ENCODE results near the gene KAZN.

The KAZN gene

GRCh38 chr1:14767075-14767474 lies 168.6 kb downstream of the KAZN start:
- no peak for DNase-seq (ENCODE audit: low read depth)
- H3K4me3 ChIP-seq (ENCODE audit: low read depth, low read length): no peak overlapping the region
- TF ChIP-seq CTCF (IDR thresholded peaks at IDR 0.05; ENCODE audit: control insufficient read depth, extremely low read depth, insufficient read depth): no peak

DNA sequence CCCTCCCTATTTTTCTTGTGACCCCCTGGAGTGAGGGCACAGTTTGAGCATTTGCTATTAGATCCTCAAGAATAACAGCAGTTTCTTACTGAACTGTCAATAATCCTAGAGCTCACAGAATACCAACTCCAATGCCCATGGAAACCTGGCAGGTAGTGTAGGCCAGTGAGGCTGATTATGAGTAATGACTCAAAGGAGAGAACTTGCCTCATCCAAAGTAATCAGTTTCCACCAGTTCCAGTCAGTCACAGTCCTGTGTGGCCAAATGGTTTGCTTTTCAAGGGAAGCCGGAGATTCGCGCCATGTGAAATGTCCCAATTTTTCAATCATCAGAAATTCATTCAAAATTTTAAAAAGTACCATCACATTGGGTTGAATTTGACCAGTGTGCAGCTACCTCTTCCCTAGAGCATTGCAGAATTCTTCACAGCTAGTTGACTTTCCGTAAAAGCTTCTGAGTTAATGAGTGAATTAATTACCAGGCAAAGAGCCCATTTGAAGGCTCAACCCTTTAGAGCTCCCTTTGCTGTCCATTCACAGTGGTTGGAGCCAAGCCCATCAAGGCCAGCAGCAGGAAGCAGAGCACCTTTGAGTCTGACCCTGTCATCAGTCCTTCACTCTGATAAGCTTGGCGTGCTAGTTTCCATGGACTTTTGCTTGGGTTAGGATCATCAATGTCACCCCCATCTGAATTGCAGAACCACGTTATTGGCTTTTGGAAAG lies 170.3 kb downstream of the KAZN start:
- no peak for TF ChIP-seq CTCF (IDR thresholded peaks at IDR 0.05; ENCODE audit: control insufficient read depth, extremely low read depth, insufficient read depth)
- no peak overlapping the region for H3K4me3 ChIP-seq (ENCODE audit: low read depth, low read length)
- no peak for DNase-seq (ENCODE audit: low read depth)

DNA sequence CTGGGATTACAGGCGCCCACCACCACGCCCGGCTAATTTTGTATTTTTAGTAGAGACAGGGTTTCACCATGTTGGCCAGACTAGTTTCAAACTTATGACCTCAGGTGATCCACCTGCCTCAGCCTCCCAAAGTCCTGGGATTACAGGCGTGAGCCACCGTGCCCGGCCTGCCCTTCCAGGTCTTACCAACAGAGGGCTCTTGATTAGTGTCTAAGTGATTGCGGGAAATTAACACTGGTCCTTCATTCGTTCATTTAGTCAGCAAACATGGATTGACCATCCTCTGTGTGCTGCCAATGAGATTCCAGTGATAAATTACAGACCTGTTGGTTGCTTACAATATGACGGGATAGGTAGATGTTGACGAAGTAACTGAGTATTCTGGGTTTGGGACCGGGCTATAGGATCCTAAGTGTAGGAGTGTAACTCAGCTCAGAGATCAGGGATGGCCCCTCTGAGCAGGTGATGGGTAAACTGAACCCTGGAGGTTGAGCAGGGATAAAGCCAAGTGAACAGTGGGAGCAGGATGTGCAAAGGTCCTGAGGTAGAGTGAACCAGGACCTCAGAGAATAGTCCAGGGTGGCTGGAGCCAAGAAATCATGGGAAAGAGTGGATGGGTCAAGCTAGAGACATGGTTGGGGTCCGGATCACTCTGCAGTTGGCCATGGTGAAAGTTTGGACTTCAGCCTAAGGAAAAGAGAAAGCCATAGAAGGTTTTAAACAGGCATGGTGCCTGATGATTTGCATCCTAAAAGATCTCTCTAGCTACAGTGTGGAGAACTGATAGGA lies 171.2 kb downstream of the KAZN start:
- no peak for TF ChIP-seq CTCF (IDR thresholded peaks at IDR 0.05; ENCODE audit: control insufficient read depth, extremely low read depth, insufficient read depth)
- H3K4me3 ChIP-seq (ENCODE audit: low read depth, low read length): no peak overlapping the region
- DNase-seq (ENCODE audit: low read depth): no peak

DNA sequence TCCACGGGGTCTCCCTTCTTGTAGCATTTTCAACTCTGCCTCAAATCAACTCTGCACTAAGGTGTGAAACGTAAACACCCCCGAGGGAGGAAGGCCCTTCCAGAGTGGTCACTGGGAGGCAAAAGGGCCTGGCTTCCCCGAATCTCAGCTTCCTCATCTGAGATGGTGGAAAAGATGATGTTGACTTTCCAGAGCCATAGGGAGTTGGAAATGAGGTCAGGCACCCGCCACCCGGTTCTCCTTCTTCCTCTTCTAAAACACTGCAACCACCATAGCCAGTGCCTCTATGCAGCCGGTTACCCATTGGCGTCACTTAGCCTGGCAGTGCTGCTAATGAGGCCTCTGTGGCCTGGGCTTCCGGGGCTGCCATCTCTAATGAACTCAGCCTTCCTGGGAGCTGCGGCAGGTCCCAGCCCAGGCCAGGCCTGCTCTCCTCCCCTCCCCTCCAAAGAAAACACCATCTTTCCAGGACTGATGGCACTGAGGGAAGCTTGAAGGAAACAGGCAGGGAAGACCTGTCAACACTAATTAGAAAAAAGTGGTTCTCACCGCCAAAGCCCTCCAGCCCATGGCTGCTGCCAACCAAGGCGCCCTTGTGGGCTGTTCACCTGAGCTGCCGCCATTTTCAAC lies 175.0 kb downstream of the KAZN start:
- DNase-seq (ENCODE audit: low read depth): no peak
- H3K4me3 ChIP-seq (ENCODE audit: low read depth, low read length): no peak overlapping the region
- no peak for TF ChIP-seq CTCF (IDR thresholded peaks at IDR 0.05; ENCODE audit: control insufficient read depth, extremely low read depth, insufficient read depth)

GRCh38 chr1:14774225-14774624 lies 175.7 kb downstream of the KAZN start:
- H3K4me3 ChIP-seq (ENCODE audit: low read depth, low read length): no peak overlapping the region
- DNase-seq (ENCODE audit: low read depth): no peak
- TF ChIP-seq CTCF (IDR thresholded peaks at IDR 0.05; ENCODE audit: control insufficient read depth, extremely low read depth, insufficient read depth): no peak

GRCh38 chr1:14774988-14775387 lies 176.5 kb downstream of the KAZN start:
- H3K4me3 ChIP-seq (ENCODE audit: low read depth, low read length): no peak overlapping the region
- DNase-seq (ENCODE audit: low read depth): no peak
- no peak for TF ChIP-seq CTCF (IDR thresholded peaks at IDR 0.05; ENCODE audit: control insufficient read depth, extremely low read depth, insufficient read depth)

Measured in LNCaP clone FGC (cell line).